HUDEP-2 (cell line): ENCODE data around the gene DGCR2.

Experiments
- DNase-seq, 76 experiments: peaks; one replicate each; lab custom pipeline; 2025; ENCODE audit not compliant: unreplicated experiment in 76 of 76; lab: John Stamatoyannopoulos, UW

Gene DGCR2

DNA sequence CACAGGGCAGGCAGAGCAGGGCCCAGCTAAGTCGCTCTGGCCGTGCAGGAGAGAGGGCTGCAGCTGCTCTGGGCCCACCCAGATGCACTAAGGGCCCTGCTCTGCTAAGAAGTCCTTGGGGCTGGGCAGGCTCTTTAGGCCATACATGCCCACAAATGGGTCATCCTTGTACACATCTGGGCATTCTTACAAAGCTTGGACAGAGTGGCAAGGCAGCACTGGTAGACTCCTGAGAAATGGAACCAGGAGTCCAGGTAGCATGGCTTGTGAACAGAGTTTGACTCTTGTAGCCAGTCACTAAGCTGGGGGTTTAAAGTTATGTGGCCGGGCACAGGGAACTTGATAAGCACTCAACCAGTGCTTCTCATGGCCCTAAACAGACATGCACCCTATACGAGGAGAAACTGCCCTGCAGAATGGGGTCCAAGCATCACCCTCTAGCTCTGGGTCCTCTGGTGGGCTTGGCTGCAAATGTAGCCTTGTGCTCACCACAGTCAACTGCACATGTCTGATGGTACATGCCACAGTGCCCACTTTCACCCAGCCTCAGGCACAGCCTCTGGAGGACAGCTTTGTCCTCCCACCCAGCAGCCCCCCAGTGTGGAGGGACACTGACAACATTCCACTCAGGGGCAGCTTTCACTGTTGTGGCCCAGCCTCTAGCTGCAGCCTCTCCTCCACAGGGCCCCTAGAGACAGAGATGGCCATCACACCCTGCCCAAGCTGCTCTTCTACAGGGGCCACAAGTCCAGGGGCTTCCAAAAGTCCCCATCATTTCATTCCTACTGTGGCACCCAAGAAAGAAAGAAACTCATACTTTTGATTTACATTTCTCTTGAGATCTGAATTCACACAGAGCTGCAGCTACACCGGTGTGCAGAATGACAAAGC lies 75.2 kb downstream of the DGCR2 start:
- no peak for DNase-seq

- no peak for DNase-seq
Observed at GRCh38 chr22:19046287-19046686, 75.9 kb downstream of the DGCR2 start.

GRCh38 chr22:19045094-19045493 lies 77.1 kb downstream of the DGCR2 start:
- no peak for DNase-seq

DNA sequence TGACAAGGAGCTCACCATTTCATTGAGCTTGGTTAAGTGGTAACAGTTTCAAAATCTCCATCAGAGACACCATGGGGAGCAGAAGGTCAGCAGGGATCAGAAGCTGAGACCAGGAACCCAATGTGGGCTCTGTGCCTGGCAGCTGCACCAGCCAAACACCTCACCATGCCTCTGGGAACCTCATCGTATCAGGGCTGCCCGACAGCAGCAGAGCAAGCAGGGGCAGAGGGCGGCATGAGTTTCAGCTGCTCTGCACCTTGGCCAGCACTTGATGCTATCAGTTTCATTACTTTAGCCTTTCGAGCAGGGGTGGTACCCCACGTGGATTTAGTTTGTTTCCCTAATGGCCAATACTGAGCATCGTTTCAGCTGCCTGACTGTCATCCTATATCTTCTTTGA lies 77.8 kb downstream of the DGCR2 start:
- DNase-seq: no peak

DNA sequence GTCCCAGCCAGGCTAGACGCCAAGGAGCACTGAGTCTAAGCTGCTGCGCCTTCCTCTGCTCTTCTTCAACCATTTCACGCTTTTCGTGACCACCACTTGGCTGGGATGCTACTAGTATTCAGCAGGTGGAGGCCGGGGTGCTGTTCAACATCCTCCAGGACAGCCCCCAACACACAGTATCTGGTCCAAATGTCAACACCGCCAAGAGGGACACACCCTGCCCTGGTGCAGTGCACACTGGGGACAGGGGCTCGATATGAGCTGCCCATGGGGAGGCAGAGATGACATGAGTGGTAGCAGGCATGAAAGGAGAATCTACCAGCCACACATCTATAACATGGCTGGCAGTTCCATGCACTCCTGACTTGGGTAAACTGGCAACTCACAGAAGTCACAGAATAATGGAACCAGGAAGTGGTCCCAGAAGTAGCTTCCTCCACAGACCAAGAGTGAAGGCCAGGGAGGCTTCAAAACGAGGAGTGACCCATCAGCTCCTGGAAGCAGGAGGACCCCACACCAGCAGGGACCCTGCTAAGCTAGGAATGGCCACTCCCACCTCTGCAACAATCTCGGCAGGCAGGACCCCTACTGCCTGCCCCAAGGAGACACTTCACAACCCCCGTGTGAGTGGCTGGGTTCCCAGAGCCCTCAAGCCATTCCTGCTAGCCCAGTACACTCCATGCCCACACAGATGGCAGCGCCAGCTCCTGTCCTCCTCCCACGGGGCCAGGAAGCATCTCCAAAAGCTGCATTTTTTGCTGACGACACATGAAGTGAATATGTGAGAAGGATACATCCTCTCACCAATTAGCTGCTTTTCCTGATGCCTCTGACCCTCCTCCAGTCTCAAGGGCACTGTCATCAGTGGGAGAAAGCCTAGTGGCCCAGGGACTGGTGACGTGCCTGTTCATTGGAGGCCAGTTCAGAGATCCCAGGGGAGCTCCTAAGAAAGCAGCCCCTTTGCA lies 78.8 kb downstream of the DGCR2 start:
- no peak for DNase-seq

DNA sequence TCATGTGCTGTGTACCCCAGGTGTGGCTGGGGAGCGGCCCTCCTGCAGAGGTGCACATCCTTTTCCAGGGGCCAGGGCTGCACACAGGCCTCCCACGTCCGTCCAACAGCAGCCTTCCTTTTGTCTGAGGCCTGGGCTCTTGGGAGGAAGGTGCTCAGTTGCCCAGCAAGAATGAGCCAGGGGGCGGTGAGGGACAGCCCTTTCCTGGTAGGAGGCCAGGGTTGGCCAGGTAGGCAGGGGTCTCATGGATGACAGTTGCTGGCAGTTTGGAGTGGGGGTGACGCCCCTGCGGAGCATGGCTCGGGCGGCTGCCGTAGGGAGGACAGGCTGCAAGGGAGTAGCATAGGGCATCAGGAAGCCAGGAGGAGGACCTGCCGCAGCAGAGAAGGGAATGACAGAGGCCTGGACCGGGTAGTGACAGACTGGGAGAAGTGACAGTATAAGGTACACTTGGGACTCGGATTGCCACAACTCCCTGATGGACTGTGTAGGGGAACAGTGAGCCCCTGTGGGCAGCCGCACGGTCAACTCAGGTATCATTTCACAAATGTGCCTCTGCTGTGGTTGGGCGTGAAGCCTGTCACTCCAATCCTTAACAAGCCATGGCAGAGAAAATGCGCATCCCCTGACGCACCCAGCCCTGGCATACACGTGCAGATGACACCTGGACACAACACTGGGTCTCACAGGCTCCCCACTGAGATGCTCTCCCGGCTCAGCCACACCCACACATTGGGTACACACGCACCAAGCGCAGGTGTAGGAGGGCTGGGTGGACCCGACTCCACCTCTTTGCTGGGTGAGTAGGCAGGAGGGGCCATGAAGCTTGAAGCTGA lies 79.7 kb downstream of the DGCR2 start:
- DNase-seq: no peak

GRCh38 chr22:19041704-19042074 lies 80.5 kb downstream of the DGCR2 start:
- DNase-seq: no peak

DNA sequence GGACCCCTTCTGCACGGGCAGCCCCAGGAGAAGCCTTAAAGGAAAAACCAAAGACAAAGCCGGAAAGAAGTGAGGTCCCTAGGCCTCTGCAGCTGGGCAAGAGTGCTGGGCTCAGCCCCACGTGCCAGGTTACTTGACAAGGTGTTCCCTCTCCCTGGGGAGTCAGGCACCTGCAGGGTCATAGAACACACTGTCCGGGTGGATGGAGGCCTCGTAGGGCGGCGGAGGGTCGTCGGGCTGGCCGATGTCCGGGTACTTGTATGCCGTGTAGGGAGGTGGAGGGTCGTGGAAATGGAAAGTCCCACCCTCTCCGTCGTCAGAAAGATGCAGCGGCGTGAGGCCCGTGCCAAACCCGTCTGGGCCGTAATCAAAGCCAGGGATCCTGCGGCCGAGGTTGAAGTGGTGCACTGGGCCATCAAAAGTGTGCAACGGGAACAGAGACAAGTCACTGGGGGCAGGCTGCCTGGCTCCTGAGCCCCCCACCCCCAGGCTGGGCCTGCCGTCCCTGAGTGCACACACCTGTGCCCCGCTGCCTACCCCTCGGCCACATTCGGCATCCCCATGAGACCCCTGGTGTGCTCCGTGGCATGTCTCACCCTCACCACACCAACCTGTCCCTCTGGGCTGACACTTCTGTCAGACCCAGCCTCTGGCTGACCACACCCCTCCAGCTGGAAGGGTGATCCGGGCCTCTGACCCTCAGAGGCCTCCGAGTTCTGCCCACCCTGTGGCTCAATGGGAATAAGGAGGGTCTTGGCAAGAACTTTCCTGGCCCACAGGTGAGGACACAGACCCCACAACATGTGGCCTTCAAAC lies 81.1 kb downstream of the DGCR2 start:
- DNase-seq: no peak

DNA sequence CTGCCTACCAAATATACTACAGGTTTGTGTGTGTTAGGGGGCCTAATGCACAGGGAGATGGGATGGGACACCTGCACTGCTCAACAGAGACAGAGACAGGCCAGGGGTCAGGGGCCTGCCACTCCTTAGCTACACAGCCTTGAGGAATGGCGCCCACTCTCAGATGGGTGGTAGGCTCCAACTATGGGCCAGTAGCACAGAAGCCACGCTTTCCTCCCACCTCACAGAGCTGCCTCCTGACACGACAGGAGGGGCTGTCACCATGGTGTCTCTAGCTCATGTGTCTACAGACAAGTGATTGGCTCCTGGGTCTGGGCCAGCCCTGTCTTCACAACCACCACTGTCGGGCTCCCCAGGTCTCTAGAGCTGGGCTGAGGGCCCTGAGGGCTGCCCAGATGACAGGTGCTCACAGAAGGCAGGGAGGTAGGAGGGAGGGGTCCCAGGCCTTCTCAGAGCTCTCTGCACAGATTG lies 81.8 kb downstream of the DGCR2 start:
- no peak for DNase-seq

GRCh38 chr22:19039796-19040280 lies 82.4 kb downstream of the DGCR2 start:
- no peak for DNase-seq

- no peak for DNase-seq
Observed at GRCh38 chr22:19039448-19039780, 82.8 kb downstream of the DGCR2 start.

- DNase-seq: no peak
Observed at GRCh38 chr22:19038728-19039447, 83.3 kb downstream of the DGCR2 start.

DNA sequence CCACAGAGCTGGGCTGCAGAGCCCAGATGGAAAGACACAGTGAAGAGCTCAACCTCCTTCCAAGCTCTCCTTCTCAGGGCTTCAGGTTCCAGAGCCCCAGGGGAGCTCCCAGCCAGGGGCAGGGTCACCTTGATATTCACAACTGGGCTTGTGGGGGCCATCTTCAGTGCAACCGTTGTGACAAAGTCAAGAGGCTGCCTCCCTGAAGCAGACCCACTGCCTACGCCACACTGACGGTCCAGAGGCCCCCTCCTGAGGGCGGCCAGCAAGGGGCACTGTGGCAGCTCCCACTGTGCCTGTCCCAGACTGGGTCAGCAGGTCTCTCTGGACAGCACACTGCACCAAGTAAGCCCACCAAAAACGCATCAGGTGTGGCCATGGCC lies 84.1 kb downstream of the DGCR2 start:
- no peak for DNase-seq

- DNase-seq: no peak
Observed at GRCh38 chr22:19037282-19038163, 84.7 kb downstream of the DGCR2 start.

DNA sequence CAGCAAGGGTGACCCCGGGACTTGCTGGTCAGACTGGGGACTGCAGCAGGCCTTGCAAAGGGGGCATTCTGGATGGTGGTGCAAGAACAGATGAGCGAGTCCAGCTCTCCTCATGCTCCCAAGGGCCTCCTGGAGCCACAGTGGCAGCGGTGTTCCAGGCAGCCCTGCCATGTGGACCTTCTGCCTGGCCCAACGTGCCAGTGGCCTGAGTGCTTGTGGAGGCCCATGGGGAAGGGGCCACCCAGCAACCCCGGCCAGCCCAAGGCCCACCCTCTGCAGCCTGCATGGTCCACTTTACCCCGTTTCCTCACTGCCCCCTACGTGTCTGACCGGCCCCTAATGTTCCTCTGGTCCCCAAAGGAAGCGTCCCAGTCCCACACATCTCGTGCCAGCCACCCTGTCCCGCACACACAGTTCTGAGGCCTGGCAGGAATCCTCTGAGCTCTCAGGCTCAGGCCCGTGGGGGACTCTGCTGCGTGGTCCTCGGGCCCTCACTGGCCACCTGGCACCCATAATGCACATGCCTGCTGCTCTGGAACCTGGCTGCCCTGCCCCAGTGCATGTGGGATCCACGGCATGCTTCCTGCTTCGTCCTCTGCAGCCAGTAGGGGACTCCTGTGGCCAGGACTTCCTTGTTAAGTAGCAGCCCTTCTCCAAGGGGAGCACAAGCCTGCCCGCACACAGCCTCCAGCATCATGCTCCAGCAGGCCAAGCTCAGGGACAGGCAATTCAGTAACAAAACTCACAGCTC lies 85.5 kb downstream of the DGCR2 start:
- DNase-seq: peak in 1 of 76 experiments; percentile 18

DNA sequence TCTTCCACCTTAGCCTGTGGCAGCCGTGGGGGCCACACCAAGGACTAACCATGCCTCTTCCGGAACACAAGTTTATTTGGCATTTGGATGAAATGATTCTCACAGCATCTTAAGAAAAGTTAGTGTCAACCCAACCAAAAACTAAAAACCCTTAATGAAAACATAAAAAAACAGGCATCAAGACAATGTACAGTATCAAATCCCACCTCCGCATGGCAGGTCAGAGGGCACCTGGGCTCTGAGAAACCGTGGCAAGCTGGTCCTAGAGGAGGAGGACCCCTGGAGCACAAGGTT lies 86.0 kb downstream of the DGCR2 start:
- DNase-seq: no peak

- DNase-seq: no peak
Observed at GRCh38 chr22:19035474-19036228, 86.6 kb downstream of the DGCR2 start.
